ENCODE data around the gene JPT1.

- TF ChIP-seq CTCF (IDR thresholded peaks at IDR 0.05; ENCODE audit: low read depth, low read length, poor library complexity, severe bottlenecking) (no peak), EZH2phosphoT487 (IDR thresholded peaks at IDR 0.05; ENCODE audit: borderline replicate concordance, low read length) (no peak)
Measured at GRCh38 chr17:75152523-75152921, 1.8 kb downstream of the JPT1 start.
